Prostate gland (tissue), 2 donors: ENCODE measurements around the gene SCAMP4. TPM values are rescaled to one million over a fixed set of nuclear protein-coding genes. Genes with fewer than 3 reads are reported as not detected.

Experiments used
- DNase-seq: peaks from one replicate; pipeline ENCODE4 v3.0.0-alpha.2; 2019; ENCODE audit warnings: low spot score
- H3K27ac ChIP-seq, 2 donors: fragments of 200-600 bp; sonication (generic); 2 replicates each; pipeline ENCODE4 v1.5.1; 2017 to 2019
- H3K27me3 ChIP-seq: fragments of 200-600 bp; sonication (generic); replicated peaks from 2 replicates; pipeline ENCODE4 v1.5.1; 2019; ENCODE audit not compliant: insufficient read depth
- H3K36me3 ChIP-seq, 2 donors: fragments of 200-600 bp; sonication (generic); 1 replicate in 1 of 2; 2 replicates in 1 of 2; pipeline versions ENCODE4 v1.5.1 to v1.8.1; 2017 to 2019
- H3K4me1 ChIP-seq: fragments of 200-600 bp; sonication (generic); replicated peaks from 2 replicates; pipeline ENCODE4 v1.5.1; 2019
- H3K4me3 ChIP-seq, 2 donors: fragments of 200-600 bp; sonication (generic); 2 replicates each; pipeline ENCODE4 v1.5.1; 2017 to 2019
- H3K9me3 ChIP-seq: fragments of 200-600 bp; sonication (generic); 2 replicates; pipeline ENCODE4 v1.5.1; 2017
- CTCF ChIP-seq, 4 experiments: fragments of 200-600 bp in 2 of 4; fragments of 450-650 bp in 2 of 4; sonication (generic) in 2 of 4; IDR thresholded peaks; 1 replicate in 3 of 4; 2 replicates in 1 of 4; pipeline ENCODE4 v1.5.1; 2016 to 2019; ENCODE audit warnings: antibody characterized with exemption in 4 of 4, mild to moderate bottlenecking in 2 of 4, moderate library complexity in 2 of 4
- POLR2A ChIP-seq: fragments of 450-650 bp; IDR thresholded peaks from one replicate; pipeline ENCODE4 v1.6.1; 2016; ENCODE audit warnings: antibody characterized with exemption, mild to moderate bottlenecking
- POLR2AphosphoS5 ChIP-seq: sonication (generic); formaldehyde crosslinking; IDR thresholded peaks from one replicate; pipeline ENCODE4 v1.6.1; 2017; ENCODE audit warnings: antibody characterized with exemption
- WGBS: methylation state at CpG from one replicate; pipeline ENCODE4 v1.1.5; 2018; 5-methylcytosine and 5-hydroxymethylcytosine counted together
- intact Hi-C: fragments of 100-400 bp; cut with DNase I; formaldehyde crosslinking; loops from one replicate; pipeline ENCODE4 v1.14.2; 2022
- total RNA-seq, 2 donors: library from RNA; depleted of rRNA; stranded (reverse); fragments of >200 nt; gene quantifications; one replicate each; pipeline ENCODE4 v1.1.0, GENCODE V29; 2016

SCAMP4 gene
- total RNA-seq, 2 donors from 2014 or later, result 161 to 248 TPM

GRCh38 chr19:1917146-1917545, 11.9 kb downstream of the SCAMP4 start:
- DNase-seq, result no peak
- TF ChIP-seq CTCF (IDR thresholded peaks at IDR 0.05) (no peak), POLR2AphosphoS5 (no peak), POLR2A (no peak)

GRCh38 chr19:1917926-1918325, 12.7 kb downstream of the SCAMP4 start:
- no peaks in the 10 kb centered on the region for H3K4me1 ChIP-seq
- intact Hi-C loops, result no loop called here
- 93% methylated on average over 25 of the region's 25 CpGs for WGBS
- H3K27me3 ChIP-seq, result no peaks in the 10 kb centered on the region
- no peak for TF ChIP-seq POLR2AphosphoS5
- TF ChIP-seq CTCF (IDR thresholded peaks at IDR 0.05), result no peak
- TF ChIP-seq POLR2A, result no peak
- H3K27ac ChIP-seq, result no peak overlapping the region
- H3K9me3 ChIP-seq, result no peaks in the 10 kb centered on the region
- H3K36me3 ChIP-seq, result peaks cover 8 to 16% of the 10 kb centered on the region in 2 donors
- no peak overlapping the region for H3K4me3 ChIP-seq
- no peak for DNase-seq

More at GRCh38 chr19:1917146-1917545, 11.9 kb downstream of the SCAMP4 start:
- no peaks in the 10 kb centered on the region for H3K27me3 ChIP-seq
- H3K4me1 ChIP-seq, result no peaks in the 10 kb centered on the region
- H3K27ac ChIP-seq, result no peak overlapping the region
- 78% methylated on average over 17 of the region's 17 CpGs for WGBS
- no peaks in the 10 kb centered on the region for H3K9me3 ChIP-seq
- intact Hi-C loops, result no loop called here
- no peak overlapping the region for H3K4me3 ChIP-seq
- H3K36me3 ChIP-seq, result peaks cover 8 to 19% of the 10 kb centered on the region in 2 donors

GRCh38 chr19:1918975-1919374, 13.8 kb downstream of the SCAMP4 start:
- Histone ChIP-seq H3K27me3 (no peaks in the 10 kb centered on the region), H3K4me1 (no peaks in the 10 kb centered on the region), H3K36me3 (peaks cover 8 to 14% of the 10 kb centered on the region in 2 donors), H3K27ac (no peak overlapping the region), H3K9me3 (no peaks in the 10 kb centered on the region), H3K4me3 (no peak overlapping the region)
- WGBS, result 97% methylated on average over 28 of the region's 28 CpGs
- DNase-seq, result no peak
- intact Hi-C loops, result no loop called here
- TF ChIP-seq POLR2AphosphoS5 (no peak), POLR2A (no peak), CTCF (IDR thresholded peaks at IDR 0.05) (no peak)

GRCh38 chr19:1920644-1921043, 15.4 kb downstream of the SCAMP4 start:
- Histone ChIP-seq H3K27ac (no peak overlapping the region), H3K27me3 (no peaks in the 10 kb centered on the region), H3K36me3 (peaks cover 8 to 22% of the 10 kb centered on the region in 2 donors), H3K9me3 (no peaks in the 10 kb centered on the region), H3K4me1 (no peaks in the 10 kb centered on the region), H3K4me3 (no peak overlapping the region)
- DNase-seq, result no peak
- 92% methylated on average over 19 of the region's 19 CpGs for WGBS
- intact Hi-C loops, result no loop called here
- TF ChIP-seq POLR2A (no peak), POLR2AphosphoS5 (no peak), CTCF (IDR thresholded peaks at IDR 0.05) (no peak)

GRCh38 chr19:1921326-1921725, 16.1 kb downstream of the SCAMP4 start:
- H3K4me3 ChIP-seq, result no peak overlapping the region
- H3K27ac ChIP-seq, result no peak overlapping the region
- H3K9me3 ChIP-seq, result no peaks in the 10 kb centered on the region
- peaks cover 8 to 22% of the 10 kb centered on the region in 2 donors for H3K36me3 ChIP-seq
- H3K27me3 ChIP-seq, result no peaks in the 10 kb centered on the region
- H3K4me1 ChIP-seq, result no peaks in the 10 kb centered on the region
- WGBS, result 96% methylated on average over 13 of the region's 19 CpGs
- intact Hi-C loops, result no loop called here
- DNase-seq, result no peak
- no peak for TF ChIP-seq POLR2A
- no peak for TF ChIP-seq CTCF (IDR thresholded peaks at IDR 0.05)
- TF ChIP-seq POLR2AphosphoS5, result no peak
